ENCODE results near the gene FUNDC2.
A peak's percentile ranks its signal among the peaks of the same experiment; 100 is the strongest.

FUNDC2 gene

GRCh38 chrX:155023907-155024833 is 2.5 kb upstream of the FUNDC2 start:
- no peak for DNase-seq

GRCh38 chrX:155026420-155026726 is 271 bp upstream of the FUNDC2 start:
- DNase-seq = no peak

- peak; percentile 33 for DNase-seq
Observed at GRCh38 chrX:155027509-155028066, 944 bp downstream of the FUNDC2 start.

GRCh38 chrX:155028129-155028528 is 1.5 kb downstream of the FUNDC2 start:
- no peak for DNase-seq

- DNase-seq = peak; percentile 10
Observed at GRCh38 chrX:155028877-155029291, 2.2 kb downstream of the FUNDC2 start.

GRCh38 chrX:155031657-155032056 is 5.0 kb downstream of the FUNDC2 start:
- DNase-seq = no peak

GRCh38 chrX:155035688-155036087 is 9.0 kb downstream of the FUNDC2 start:
- DNase-seq = no peak

GRCh38 chrX:155046129-155046810 is 19.6 kb downstream of the FUNDC2 start:
- DNase-seq = no peak

- no peak for DNase-seq
Observed at GRCh38 chrX:155046811-155047528, 20.3 kb downstream of the FUNDC2 start.

GRCh38 chrX:155048977-155049619 is 22.5 kb downstream of the FUNDC2 start:
- DNase-seq = peak; percentile 11

GRCh38 chrX:155052738-155053498 is 26.3 kb downstream of the FUNDC2 start:
- no peak for DNase-seq

- no peak for DNase-seq
Observed at GRCh38 chrX:155053656-155054055, 27.0 kb downstream of the FUNDC2 start.

GRCh38 chrX:155054255-155054654 is 27.6 kb downstream of the FUNDC2 start:
- DNase-seq = no peak

GRCh38 chrX:155055494-155055893 is 28.9 kb downstream of the FUNDC2 start:
- DNase-seq = no peak

GRCh38 chrX:155056471-155056870 is 29.8 kb downstream of the FUNDC2 start:
- DNase-seq = no peak

GRCh38 chrX:155056877-155057792 is 30.5 kb downstream of the FUNDC2 start:
- DNase-seq = peak; percentile 34

- no peak for DNase-seq
Observed at GRCh38 chrX:155061760-155062159, 35.1 kb downstream of the FUNDC2 start.

- DNase-seq = peak; percentile 68
Observed at GRCh38 chrX:155065035-155065734, 38.5 kb downstream of the FUNDC2 start.

- DNase-seq = peak; percentile 68
Observed at GRCh38 chrX:155068165-155068564, 41.5 kb downstream of the FUNDC2 start.

GRCh38 chrX:155069414-155069813 is 42.8 kb downstream of the FUNDC2 start:
- no peak for DNase-seq

All from NCI-H226 (cell line).